K562 (cell line): ENCODE data around the gene NCOA1. TPM values are rescaled to one million over a fixed set of nuclear protein-coding genes. Genes with fewer than 3 reads are reported as not detected.

Source experiments
- ARHGAP35 ChIP-seq: fragments of 450-650 bp; IDR thresholded peaks from 2 replicates; pipeline ENCODE4 v1.6.1; 2018; ENCODE audit not compliant: partially characterized antibody
- ASH1L ChIP-seq: fragments of 450-650 bp; IDR thresholded peaks from 2 replicates; pipeline ENCODE4 v1.6.1; 2018; ENCODE audit warnings: borderline replicate concordance, mild to moderate bottlenecking, low read depth; ENCODE audit not compliant: partially characterized antibody
- BCL6 ChIP-seq: fragments of 250-450 bp; sonication (Bioruptor Pico); IDR thresholded peaks from 2 replicates; pipeline ENCODE4 v1.4.0; 2020
- BCOR ChIP-seq: fragments of 450-650 bp; IDR thresholded peaks from 2 replicates; pipeline ENCODE4 v1.6.1; 2016
- HDAC6 ChIP-seq: IDR thresholded peaks from 2 replicates; pipeline ENCODE4 v1.6.1; 2012; ENCODE audit warnings: low read depth, mild to moderate bottlenecking, control low read depth, inconsistent platforms, low read length, moderate library complexity
- KLF13 ChIP-seq: fragments of 450-650 bp; IDR thresholded peaks from 2 replicates; pipeline ENCODE4 v1.6.1; 2016; ENCODE audit warnings: missing genetic modification characterization, low read depth, mild to moderate bottlenecking, missing compliant biosample characterization, moderate library complexity, borderline replicate concordance
- MXI1 ChIP-seq: IDR thresholded peaks from 2 replicates; pipeline ENCODE4 v1.6.1; 2011; ENCODE audit warnings: low read depth, mild to moderate bottlenecking, improper control_type of control experiment, low read length
- POLR2G ChIP-seq: fragments of 200-400 bp; formaldehyde crosslinking; IDR thresholded peaks from 2 replicates; pipeline ENCODE4 v1.6.1; 2017; ENCODE audit warnings: low read depth, mild to moderate bottlenecking, antibody characterized with exemption, low read length, moderate library complexity
- RBM34 ChIP-seq: fragments of 200-400 bp; formaldehyde crosslinking; IDR thresholded peaks from 2 replicates; pipeline ENCODE4 v1.6.1; 2018; ENCODE audit warnings: low read length, borderline replicate concordance; ENCODE audit not compliant: insufficient read depth
- SAFB ChIP-seq: fragments of 200-400 bp; formaldehyde crosslinking; IDR thresholded peaks from 2 replicates; pipeline ENCODE4 v1.6.1; 2017; ENCODE audit warnings: low read depth, low read length, borderline replicate concordance
- ZC3H11A ChIP-seq: IDR thresholded peaks from 2 replicates; pipeline ENCODE4 v1.6.1; 2012; ENCODE audit warnings: low read depth, low read length, improper control_type of control experiment
- ZNF24 ChIP-seq: fragments of 450-650 bp; IDR thresholded peaks from 2 replicates; pipeline ENCODE4 v1.6.1; 2016
- polyA plus RNA-seq, 8 experiments: library from polyadenylated mRNA; depleted of rRNA in 4 of 8; stranded (reverse) in 5 of 8; unstranded in 3 of 8; fragments of >200 nt; fragmentation: Nextera tagmentation in 2 of 8; fragmentation: Illumina TruSeq in 1 of 8; extraction: Ambion mirVana in 2 of 8; extraction: Trizol in 1 of 8; gene quantifications; 2 replicates each; pipeline versions ENCODE4 v1.2.1 to v1.2.3, GENCODE V29; 2011 to 2014; ENCODE audit warnings: inconsistent platforms in 1 of 8, missing spikeins in 1 of 8
- total RNA-seq, 7 experiments: library from RNA; depleted of rRNA in 6 of 7; stranded (reverse); fragments of >200 nt in 6 of 7; fragmentation: Illumina TruSeq in 2 of 7; extraction: Trizol in 2 of 7; gene quantifications; 2 replicates each; pipeline versions ENCODE4 v1.2.1 to v1.2.3, GENCODE V29; 2011 to 2021; ENCODE audit warnings: low replicate concordance in 1 of 7
- TF ChIP-seq, protein P1 (sequence below): fragments of 450-650 bp; IDR thresholded peaks from 2 replicates; pipeline ENCODE4 v1.7.1; 2018; ENCODE audit warnings: mild to moderate bottlenecking, low read depth; ENCODE audit not compliant: partially characterized antibody
- TF ChIP-seq, protein P2 (sequence below): IDR thresholded peaks from 2 replicates; pipeline ENCODE4 v1.6.1; 2012; ENCODE audit warnings: low read depth, low read length, improper control_type of control experiment, borderline replicate concordance
- TF ChIP-seq, protein P3 (sequence below): fragments of 150-350 bp; IDR thresholded peaks from 2 replicates; pipeline ENCODE4 v1.6.1; 2014; ENCODE audit warnings: low read depth, mild to moderate bottlenecking, low read length, borderline replicate concordance

Gene NCOA1
- total and polyA plus RNA-seq, 9 of the 15 experiments (the other 6 are each of a cell fraction or from before 2014, with no cell fraction given), result 4.9 to 25.7 (median 17.0) TPM

DNA sequence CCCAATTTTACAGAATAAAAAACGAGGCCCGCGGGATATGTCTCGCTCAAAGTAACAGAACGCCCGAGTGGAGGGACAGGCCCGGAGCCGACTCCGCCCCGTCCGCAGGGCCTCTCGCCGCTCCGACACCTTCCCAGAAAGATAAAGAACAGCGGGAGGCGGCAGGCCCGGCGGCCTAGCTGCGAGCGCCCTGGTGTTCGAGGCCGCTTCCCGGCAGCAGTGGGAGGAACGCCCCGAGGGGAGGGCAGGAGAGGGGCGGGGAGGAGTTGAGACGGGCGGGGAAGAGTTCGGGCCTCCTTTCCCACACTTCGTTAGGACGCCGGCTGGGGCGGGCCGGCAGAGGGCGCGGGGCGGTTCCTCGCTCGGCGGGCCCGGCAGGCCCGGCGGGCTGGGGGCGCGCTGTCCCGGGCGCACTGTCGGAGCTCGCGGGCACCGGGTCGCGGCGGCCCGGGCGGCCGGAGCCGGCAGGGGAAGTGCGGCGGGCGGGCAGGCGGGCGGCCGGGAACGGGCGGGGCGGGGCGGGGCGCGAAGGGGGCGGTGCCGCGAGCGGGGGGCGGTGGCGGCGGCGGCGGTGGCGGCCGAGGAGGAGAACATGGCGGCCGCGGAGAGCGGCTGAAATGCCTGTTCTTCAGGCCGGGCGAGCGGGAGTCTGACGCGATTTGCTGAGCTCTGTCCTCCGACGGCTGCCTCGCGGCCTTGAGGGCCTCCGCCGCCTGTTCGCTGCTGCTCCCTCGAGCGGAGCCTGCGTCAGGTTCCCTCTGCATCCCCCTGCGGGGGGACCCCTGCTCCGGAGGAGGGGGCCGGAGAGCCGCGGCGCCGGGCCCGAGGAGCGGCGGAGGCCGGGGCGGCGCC, at the start of gene NCOA1 (continued):
- TF ChIP-seq, protein P1, sequence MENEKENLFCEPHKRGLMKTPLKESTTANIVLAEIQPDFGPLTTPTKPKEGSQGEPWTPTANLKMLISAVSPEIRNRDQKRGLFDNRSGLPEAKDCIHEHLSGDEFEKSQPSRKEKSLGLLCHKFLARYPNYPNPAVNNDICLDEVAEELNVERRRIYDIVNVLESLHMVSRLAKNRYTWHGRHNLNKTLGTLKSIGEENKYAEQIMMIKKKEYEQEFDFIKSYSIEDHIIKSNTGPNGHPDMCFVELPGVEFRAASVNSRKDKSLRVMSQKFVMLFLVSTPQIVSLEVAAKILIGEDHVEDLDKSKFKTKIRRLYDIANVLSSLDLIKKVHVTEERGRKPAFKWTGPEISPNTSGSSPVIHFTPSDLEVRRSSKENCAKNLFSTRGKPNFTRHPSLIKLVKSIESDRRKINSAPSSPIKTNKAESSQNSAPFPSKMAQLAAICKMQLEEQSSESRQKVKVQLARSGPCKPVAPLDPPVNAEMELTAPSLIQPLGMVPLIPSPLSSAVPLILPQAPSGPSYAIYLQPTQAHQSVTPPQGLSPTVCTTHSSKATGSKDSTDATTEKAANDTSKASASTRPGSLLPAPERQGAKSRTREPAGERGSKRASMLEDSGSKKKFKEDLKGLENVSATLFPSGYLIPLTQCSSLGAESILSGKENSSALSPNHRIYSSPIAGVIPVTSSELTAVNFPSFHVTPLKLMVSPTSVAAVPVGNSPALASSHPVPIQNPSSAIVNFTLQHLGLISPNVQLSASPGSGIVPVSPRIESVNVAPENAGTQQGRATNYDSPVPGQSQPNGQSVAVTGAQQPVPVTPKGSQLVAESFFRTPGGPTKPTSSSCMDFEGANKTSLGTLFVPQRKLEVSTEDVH, result no peak
- TF ChIP-seq BCL6 (CRISPR knock-in tag) (no peak), SAFB (no peak), ASH1L (no peak), KLF13 (tag) (no peak; the same call in 1 of the 2 replicates), BCOR (peak; percentile 74; the same call in 1 of the 2 replicates), ZC3H11A (no peak), ZNF24 (no peak), HDAC6 (no peak), MXI1 (no peak), POLR2G (peak; percentile 85), ARHGAP35 (no peak), RBM34 (no peak)
- TF ChIP-seq, protein P2, sequence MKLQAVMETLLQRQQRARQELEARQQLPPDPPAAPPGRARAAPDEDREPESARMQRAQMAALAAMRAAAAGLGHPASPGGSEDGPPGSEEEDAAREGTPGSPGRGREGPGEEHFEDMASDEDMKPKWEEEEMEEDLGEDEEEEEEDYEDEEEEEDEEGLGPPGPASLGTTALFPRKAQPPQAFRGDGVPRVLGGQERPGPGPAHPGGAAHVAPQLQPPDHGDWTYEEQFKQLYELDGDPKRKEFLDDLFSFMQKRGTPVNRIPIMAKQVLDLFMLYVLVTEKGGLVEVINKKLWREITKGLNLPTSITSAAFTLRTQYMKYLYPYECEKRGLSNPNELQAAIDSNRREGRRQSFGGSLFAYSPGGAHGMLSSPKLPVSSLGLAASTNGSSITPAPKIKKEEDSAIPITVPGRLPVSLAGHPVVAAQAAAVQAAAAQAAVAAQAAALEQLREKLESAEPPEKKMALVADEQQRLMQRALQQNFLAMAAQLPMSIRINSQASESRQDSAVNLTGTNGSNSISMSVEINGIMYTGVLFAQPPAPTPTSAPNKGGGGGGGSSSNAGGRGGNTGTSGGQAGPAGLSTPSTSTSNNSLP, result no peak
- TF ChIP-seq, protein P3, sequence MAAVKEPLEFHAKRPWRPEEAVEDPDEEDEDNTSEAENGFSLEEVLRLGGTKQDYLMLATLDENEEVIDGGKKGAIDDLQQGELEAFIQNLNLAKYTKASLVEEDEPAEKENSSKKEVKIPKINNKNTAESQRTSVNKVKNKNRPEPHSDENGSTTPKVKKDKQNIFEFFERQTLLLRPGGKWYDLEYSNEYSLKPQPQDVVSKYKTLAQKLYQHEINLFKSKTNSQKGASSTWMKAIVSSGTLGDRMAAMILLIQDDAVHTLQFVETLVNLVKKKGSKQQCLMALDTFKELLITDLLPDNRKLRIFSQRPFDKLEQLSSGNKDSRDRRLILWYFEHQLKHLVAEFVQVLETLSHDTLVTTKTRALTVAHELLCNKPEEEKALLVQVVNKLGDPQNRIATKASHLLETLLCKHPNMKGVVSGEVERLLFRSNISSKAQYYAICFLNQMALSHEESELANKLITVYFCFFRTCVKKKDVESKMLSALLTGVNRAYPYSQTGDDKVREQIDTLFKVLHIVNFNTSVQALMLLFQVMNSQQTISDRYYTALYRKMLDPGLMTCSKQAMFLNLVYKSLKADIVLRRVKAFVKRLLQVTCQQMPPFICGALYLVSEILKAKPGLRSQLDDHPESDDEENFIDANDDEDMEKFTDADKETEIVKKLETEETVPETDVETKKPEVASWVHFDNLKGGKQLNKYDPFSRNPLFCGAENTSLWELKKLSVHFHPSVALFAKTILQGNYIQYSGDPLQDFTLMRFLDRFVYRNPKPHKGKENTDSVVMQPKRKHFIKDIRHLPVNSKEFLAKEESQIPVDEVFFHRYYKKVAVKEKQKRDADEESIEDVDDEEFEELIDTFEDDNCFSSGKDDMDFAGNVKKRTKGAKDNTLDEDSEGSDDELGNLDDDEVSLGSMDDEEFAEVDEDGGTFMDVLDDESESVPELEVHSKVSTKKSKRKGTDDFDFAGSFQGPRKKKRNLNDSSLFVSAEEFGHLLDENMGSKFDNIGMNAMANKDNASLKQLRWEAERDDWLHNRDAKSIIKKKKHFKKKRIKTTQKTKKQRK, result no peak
